SK-N-SH treated with all-trans-retinoic acid at 6 μM for 48 hours (cell line): ENCODE results near the gene RCOR1.

Experiments
- CREB5 ChIP-seq: fragments of 250-450 bp; sonication (Bioruptor Pico); IDR thresholded peaks from 2 replicates; pipeline ENCODE4 v1.5.1; 2020; ENCODE audit warnings: low read depth, mild to moderate bottlenecking, moderate library complexity
- CSDC2 ChIP-seq: fragments of 250-450 bp; sonication (Bioruptor Pico); IDR thresholded peaks from 2 replicates; pipeline ENCODE4 v1.5.0; 2020; ENCODE audit warnings: mild to moderate bottlenecking, moderate library complexity
- PATZ1 ChIP-seq: fragments of 250-450 bp; sonication (Bioruptor Pico); IDR thresholded peaks from 2 replicates; pipeline ENCODE4 v1.8.0; 2020; ENCODE audit warnings: mild to moderate bottlenecking, moderate library complexity, borderline replicate concordance
- TOX ChIP-seq: fragments of 250-450 bp; sonication (Bioruptor Pico); IDR thresholded peaks from 2 replicates; pipeline ENCODE4 v1.8.0; 2021; ENCODE audit warnings: mild to moderate bottlenecking, moderate library complexity, borderline replicate concordance
- ZNF565 ChIP-seq: fragments of 450-650 bp; formaldehyde crosslinking; conservative IDR thresholded peaks from 2 replicates; pipeline ENCODE4 v1.5.0; 2020; ENCODE audit warnings: low read depth, mild to moderate bottlenecking, moderate library complexity
- ZNF70 ChIP-seq: fragments of 450-650 bp; formaldehyde crosslinking; IDR thresholded peaks from 2 replicates; pipeline ENCODE4 v1.5.0; 2020; ENCODE audit warnings: mild to moderate bottlenecking, moderate library complexity

- TF ChIP-seq PATZ1 (CRISPR knock-in tag) (no peak), ZNF70 (no peak), TOX (CRISPR knock-in tag) (no peak), CREB5 (CRISPR knock-in tag) (no peak), ZNF565 (CRISPR knock-in tag) (no peak), CSDC2 (CRISPR knock-in tag) (no peak)
Observed at GRCh38 chr14:102711207-102711606, 118.8 kb downstream of the RCOR1 start.
